GM19452 (cell line): Measurements from ENCODE around the gene VWA1.

Experiments used
- ATAC-seq: cut with Tn5 transposase; IDR thresholded peaks from one replicate; pipeline ENCODE4 v1.9.1; 2021; ENCODE audit not compliant: unreplicated experiment

The VWA1 gene, protein sequence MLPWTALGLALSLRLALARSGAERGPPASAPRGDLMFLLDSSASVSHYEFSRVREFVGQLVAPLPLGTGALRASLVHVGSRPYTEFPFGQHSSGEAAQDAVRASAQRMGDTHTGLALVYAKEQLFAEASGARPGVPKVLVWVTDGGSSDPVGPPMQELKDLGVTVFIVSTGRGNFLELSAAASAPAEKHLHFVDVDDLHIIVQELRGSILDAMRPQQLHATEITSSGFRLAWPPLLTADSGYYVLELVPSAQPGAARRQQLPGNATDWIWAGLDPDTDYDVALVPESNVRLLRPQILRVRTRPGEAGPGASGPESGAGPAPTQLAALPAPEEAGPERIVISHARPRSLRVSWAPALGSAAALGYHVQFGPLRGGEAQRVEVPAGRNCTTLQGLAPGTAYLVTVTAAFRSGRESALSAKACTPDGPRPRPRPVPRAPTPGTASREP

GRCh38 chr1:1435106-1435903 is at the start of gene VWA1:
TSS of gene VWA1 (plus strand) at chr1:1435690. CDS start at chr1:1435749, 59 bp downstream.
- ATAC-seq = no peak

GRCh38 chr1:1385931-1386330 is 49.6 kb upstream of the VWA1 start:
- ATAC-seq = no peak

DNA sequence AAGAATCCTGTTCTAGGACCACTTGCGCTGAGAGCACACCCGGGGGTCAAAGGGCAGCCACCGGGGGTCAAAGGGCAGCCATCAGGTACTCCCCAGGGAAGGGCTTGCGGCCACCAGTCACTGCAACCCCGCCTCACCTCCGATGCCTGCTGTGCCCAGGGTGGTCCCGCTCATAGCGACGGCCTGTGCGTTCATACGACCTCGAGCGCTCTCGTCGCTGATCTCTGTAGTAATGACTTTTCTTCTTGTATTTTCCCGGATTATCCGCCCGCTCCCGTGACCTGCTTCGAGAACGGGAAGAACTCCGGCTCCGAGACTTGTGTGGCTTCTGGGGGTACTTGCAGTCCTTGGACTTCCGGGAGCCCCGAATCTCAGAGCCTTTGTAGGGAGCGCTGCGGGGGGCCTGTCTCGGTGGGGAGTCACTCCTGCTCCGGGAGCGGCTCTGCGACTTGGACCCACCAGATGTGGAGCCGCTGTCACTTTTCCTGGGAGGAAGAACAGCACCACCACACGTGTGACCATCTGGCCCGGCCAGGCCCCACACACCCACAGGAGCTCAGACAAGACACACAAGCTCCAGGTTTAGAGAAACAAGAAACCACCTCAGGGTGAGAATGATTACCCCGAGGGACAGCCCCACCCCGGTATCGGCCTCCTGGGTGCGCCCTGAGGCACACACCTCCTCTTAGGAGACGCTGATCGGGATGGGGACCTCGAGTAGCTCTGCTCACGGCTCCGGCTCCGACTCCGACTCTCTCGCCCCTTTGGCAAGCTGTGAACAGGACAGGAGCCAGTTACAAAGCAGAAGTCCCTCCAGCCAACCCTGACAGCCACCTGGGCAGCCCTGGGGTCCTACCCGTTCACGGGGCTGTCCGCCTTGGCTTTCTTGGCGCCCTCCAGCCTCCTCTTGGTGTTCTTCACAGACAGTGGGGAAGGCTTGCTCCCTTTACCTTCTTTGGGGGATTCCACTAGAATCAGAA is 48.1 kb upstream of the VWA1 start:
- no peak for ATAC-seq

- no peak for ATAC-seq
These were observed 47.4 kb upstream of the VWA1 start for GRCh38 chr1:1388078-1388472.

DNA sequence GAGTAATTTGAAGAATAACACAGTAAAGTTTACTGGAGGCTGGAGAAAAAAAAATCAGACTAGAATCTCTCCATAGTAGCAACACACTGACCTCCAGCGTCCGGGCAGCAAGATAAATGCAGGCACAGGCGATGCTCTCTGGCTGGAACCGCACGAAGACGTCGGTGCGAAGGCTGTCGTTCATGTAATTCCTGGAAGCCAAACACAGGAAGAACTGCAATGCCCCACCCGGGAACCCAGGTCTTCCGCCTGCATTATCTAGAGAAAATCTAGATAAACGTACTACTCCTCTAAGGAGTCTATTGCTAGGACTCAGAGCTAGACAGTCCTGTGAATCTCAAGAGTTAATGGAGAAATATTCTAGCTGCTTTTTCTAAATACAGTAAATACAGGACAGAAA is 44.8 kb upstream of the VWA1 start:
- ATAC-seq = no peak

DNA sequence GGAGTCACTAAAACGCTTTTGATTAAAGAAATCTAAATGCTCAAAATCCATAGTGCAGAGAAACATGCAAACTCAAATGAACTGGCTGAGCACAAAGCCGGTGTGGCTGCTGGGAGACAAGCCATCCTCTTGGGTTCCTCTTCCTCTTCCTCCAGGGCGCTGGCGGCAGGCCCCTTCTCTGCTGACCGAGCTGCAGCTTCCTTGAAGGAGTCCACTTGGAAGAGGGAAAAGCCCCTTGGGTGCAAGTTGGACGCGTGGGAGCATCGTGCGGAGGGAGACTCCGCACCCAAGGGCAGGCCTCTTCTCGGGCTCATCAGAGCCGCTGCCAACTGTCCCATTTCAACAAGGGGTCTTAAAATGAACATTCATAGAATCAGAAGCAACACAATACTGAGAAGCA is 44.3 kb upstream of the VWA1 start:
- ATAC-seq = no peak

DNA sequence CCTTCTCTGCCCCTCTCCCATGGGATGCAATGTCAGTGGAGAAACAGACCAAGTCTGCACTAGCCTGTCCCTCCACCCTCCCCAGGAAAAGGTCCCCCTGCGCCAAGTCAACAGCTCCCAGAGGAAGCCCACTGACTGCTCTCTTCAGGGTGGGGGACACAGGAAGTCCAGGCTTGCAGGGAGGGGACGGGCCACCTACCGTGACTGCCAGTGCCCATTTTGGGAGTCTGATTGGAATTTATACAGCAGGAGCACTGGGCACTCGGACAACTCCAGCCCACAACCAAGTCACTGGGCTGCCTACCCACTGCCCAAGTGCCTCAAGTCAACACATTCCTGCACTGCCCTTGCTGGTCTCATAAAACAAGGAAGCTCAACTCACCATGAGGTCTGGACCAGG is 42.5 kb upstream of the VWA1 start:
- no peak for ATAC-seq

- ATAC-seq = no peak
These were observed 42.1 kb upstream of the VWA1 start for GRCh38 chr1:1393428-1393827.

DNA sequence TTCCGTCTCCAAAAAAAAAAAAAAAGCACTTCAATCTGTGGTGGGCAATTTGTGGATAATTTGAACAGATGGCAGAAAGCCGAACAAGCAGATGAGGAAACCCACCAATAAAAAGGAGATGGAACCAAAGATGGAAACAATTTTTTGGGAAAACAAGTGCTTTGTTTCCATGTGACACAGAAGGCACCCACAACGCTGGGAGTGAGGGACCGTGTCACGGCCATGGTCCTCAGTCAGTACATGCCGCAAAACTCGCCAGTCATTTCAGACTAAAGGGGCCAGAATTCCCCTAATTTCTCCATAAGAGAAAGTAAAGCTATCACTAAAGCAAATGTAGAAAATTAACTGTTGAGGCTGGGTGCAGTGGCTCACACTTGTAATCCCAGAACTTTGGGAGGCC is 41.4 kb upstream of the VWA1 start:
- ATAC-seq = no peak

GRCh38 chr1:1395166-1395565 is 40.3 kb upstream of the VWA1 start:
- ATAC-seq = no peak

- ATAC-seq = no peak
These were observed 37.5 kb upstream of the VWA1 start for GRCh38 chr1:1397839-1398523.

DNA sequence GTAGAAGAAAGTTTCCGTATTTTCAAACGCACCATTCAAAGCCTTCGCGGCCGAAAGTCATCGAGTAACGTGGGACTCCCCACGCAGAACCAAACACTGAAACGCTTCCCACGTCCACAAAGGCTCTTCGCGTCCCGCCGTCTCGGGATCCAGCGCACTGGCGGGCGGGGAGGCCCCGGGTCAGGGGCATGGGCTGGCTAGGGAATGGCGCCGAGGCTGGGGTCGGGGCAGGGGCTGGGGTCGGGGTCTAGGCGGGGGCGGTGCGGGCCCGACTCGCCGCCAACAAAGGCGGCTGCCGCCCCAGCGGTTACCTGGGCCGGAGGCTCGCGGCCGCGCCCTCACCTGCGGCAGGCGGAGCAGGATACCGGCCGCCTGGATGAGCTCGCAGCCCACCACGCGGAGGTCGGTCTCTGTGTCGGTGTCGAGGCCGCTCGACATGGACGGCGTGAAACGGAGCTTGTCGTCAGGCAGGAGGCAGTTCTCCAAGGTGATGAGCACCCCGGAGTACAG is 36.8 kb upstream of the VWA1 start:
- ATAC-seq = peak; percentile 3

GRCh38 chr1:1399187-1399871 is 36.2 kb upstream of the VWA1 start, which contains the start of gene CCNL2:
TSS of gene CCNL2 (minus strand) at chr1:1399335. CDS start at chr1:1399306, 29 bp downstream.
- peak; percentile 91 for ATAC-seq

GRCh38 chr1:1399872-1400575 is 35.5 kb upstream of the VWA1 start:
- no peak for ATAC-seq

DNA sequence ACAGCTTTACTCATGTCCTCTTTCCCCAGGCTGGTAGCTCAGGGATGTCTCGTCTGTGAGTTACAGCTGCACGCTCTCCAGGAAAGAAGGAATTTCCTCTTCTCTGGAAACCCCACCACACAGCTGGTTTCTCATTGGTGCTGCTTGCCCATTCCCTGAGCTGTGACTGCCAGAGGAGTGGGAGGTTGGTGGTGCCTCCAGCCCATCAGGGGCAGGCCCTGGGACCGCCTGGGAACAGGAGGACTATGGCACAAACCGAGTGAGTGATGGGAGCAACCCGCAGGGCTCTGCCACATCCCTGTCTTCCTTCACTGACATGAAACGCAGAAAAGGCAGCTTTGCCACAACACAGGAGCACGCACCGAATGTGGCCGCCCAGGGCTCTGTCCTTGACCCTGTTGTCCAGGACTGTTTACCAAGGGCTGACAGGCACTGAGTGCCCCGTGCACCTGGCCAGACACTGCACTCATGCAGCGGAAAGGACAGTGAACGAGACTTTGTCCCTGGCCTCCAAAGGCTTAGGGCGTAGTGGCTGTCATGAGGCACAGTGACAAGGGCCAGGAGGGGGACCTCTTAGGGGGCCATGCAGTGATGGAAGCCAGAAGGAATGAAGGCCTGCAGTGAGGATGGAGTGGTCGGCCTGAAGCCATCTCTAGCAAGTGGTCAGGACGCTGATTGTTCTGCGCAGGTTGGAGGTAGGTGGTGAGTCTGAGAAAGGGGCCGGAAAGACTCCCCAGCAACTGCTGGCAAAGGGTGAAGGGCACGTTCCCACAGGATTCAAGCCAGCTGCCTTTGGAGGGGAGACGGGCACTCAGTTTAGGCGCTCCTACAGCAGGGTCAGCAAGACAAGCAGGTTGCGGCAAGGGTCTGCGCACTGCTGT is 34.7 kb upstream of the VWA1 start:
- ATAC-seq = no peak

GRCh38 chr1:1401457-1402010 is 34.0 kb upstream of the VWA1 start:
- ATAC-seq = no peak

GRCh38 chr1:1402072-1402900 is 33.2 kb upstream of the VWA1 start:
- ATAC-seq = no peak
